DOHH2 (cell line): ENCODE data around the gene NCAN.

Source experiments
- H3F3A ChIP-seq: fragments of 200-600 bp; sonication (generic), shearing (Covaris generic); 2 replicates; pipeline ENCODE4 v1.6.0; 2016; ENCODE audit warnings: antibody characterized with exemption, mild to moderate bottlenecking; ENCODE audit not compliant: control insufficient read depth, insufficient read depth
- H3K27ac ChIP-seq: fragments of 200-600 bp; sonication (generic); 2 replicates; pipeline ENCODE4 v1.5.1; 2014; ENCODE audit warnings: low read depth, mild to moderate bottlenecking, low read length, moderate library complexity
- H3K27me3 ChIP-seq: fragments of 200-600 bp; sonication (generic); 2 replicates; pipeline ENCODE4 v1.6.1; 2014; ENCODE audit warnings: mild to moderate bottlenecking, low read length, mixed read lengths; ENCODE audit not compliant: control insufficient read depth
- H3K36me3 ChIP-seq: fragments of 200-600 bp; sonication (generic); 2 replicates; pipeline ENCODE4 v1.6.1; 2014; ENCODE audit warnings: mild to moderate bottlenecking, low read length, moderate library complexity, mixed read lengths; ENCODE audit not compliant: control insufficient read depth
- H3K4me1 ChIP-seq: fragments of 200-600 bp; sonication (generic); 2 replicates; pipeline ENCODE4 v1.6.1; 2014; ENCODE audit warnings: mild to moderate bottlenecking, low read length, mixed read lengths; ENCODE audit not compliant: control insufficient read depth
- H3K4me2 ChIP-seq: fragments of 200-600 bp; sonication (generic); 2 replicates; pipeline ENCODE4 v1.6.0; 2014; ENCODE audit warnings: mild to moderate bottlenecking, low read length, moderate library complexity
- H3K4me3 ChIP-seq: fragments of 200-600 bp; sonication (generic); 2 replicates; pipeline ENCODE4 v1.5.1; 2014; ENCODE audit warnings: mild to moderate bottlenecking, low read length, mixed read lengths
- H3K79me2 ChIP-seq: fragments of 200-600 bp; sonication (generic); 2 replicates; pipeline ENCODE4 v1.6.1; 2014; ENCODE audit warnings: mild to moderate bottlenecking, low read length, mixed read lengths; ENCODE audit not compliant: control insufficient read depth
- H3K9me2 ChIP-seq: fragments of 200-600 bp; sonication (generic); replicated peaks from 2 replicates; pipeline ENCODE4 v1.6.1; 2014; ENCODE audit warnings: mild to moderate bottlenecking, low read length, mixed read lengths; ENCODE audit not compliant: control insufficient read depth
- H3K9me3 ChIP-seq: fragments of 200-600 bp; sonication (generic); 2 replicates; pipeline ENCODE4 v1.6.1; 2014; ENCODE audit warnings: antibody characterized with exemption, low read length, mixed read lengths; ENCODE audit not compliant: control insufficient read depth, insufficient read depth
- H4K20me1 ChIP-seq: fragments of 200-600 bp; sonication (generic); 2 replicates; pipeline ENCODE4 v1.6.0; 2014; ENCODE audit warnings: low read depth, mild to moderate bottlenecking, antibody characterized with exemption, low read length, moderate library complexity; ENCODE audit not compliant: control insufficient read depth, insufficient read depth
- EZH2phosphoT487 ChIP-seq: fragments of 200-600 bp; sonication (generic); IDR thresholded peaks from 2 replicates; pipeline ENCODE4 v1.6.1; 2017; ENCODE audit warnings: borderline replicate concordance, mild to moderate bottlenecking, antibody characterized with exemption, low read length, moderate library complexity, mixed read lengths
- TF ChIP-seq, protein P1 (sequence below): fragments of 200-600 bp; sonication (generic); IDR thresholded peaks from one replicate; pipeline ENCODE4 v1.5.1; 2014; ENCODE audit warnings: antibody characterized with exemption, mild to moderate bottlenecking, low read depth, low read length; ENCODE audit not compliant: poor library complexity, severe bottlenecking

The NCAN gene

DNA sequence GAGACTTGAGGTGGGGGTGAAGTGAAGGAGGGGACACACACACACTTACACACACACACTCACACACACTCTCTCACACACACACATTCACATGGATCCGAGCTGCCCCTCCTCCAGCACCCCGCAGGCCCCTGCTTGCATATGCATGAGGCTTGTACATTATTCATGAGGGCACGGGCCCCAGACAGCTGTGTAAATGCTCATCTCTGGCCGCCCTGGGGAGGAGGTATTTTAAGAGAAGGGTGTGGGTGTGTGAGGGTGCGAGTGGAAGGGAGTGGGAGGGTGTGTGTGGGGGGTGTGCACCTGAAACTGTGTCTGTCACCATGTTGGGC lies 2.4 kb downstream of the NCAN start:
- H3K79me2 ChIP-seq: no peaks in the 10 kb centered on the region
- peaks cover 4% of the 10 kb centered on the region; the same call in 1 of the 2 replicates for H3K4me1 ChIP-seq
- H3K9me2 ChIP-seq: no peaks in the 10 kb centered on the region
- TF ChIP-seq, protein P1, sequence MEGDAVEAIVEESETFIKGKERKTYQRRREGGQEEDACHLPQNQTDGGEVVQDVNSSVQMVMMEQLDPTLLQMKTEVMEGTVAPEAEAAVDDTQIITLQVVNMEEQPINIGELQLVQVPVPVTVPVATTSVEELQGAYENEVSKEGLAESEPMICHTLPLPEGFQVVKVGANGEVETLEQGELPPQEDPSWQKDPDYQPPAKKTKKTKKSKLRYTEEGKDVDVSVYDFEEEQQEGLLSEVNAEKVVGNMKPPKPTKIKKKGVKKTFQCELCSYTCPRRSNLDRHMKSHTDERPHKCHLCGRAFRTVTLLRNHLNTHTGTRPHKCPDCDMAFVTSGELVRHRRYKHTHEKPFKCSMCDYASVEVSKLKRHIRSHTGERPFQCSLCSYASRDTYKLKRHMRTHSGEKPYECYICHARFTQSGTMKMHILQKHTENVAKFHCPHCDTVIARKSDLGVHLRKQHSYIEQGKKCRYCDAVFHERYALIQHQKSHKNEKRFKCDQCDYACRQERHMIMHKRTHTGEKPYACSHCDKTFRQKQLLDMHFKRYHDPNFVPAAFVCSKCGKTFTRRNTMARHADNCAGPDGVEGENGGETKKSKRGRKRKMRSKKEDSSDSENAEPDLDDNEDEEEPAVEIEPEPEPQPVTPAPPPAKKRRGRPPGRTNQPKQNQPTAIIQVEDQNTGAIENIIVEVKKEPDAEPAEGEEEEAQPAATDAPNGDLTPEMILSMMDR: no peak
- TF ChIP-seq EZH2phosphoT487: no peak
- no peaks in the 10 kb centered on the region for H4K20me1 ChIP-seq
- no peak overlapping the region for H3K4me2 ChIP-seq
- peaks cover 11% of the 10 kb centered on the region for H3K27me3 ChIP-seq
- no peak overlapping the region for H3K27ac ChIP-seq
- no peaks in the 10 kb centered on the region for H3K36me3 ChIP-seq
- H3K4me3 ChIP-seq: no peak overlapping the region
- no peaks in the 10 kb centered on the region for H3K9me3 ChIP-seq
- no peaks in the 10 kb centered on the region for H3F3A ChIP-seq

DNA sequence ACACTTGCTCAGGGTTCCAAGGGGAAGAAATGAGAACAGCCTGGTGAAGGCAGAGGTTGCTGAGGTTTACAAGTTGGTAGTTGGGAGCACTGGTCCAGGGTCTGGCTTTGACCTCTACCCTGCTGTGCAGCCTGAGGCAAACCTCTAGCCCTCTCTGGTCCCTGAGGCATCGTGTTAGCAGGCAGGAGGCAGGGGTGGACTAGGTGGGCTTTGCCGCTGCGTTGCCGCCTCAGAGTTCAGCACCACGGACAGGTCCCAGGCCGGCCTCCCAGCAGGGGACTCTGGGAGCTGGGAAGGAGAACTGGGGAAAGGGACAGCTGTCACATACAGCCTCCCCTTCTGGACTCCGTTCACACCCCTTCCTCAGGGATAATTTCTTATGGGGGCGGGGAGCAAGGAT lies 3.1 kb downstream of the NCAN start:
- no peaks in the 10 kb centered on the region for H3K9me3 ChIP-seq
- no peaks in the 10 kb centered on the region for H4K20me1 ChIP-seq
- no peaks in the 10 kb centered on the region for H3K79me2 ChIP-seq
- no peak overlapping the region for H3K4me3 ChIP-seq
- peaks cover 11% of the 10 kb centered on the region for H3K27me3 ChIP-seq
- H3K27ac ChIP-seq: no peak overlapping the region
- no peak overlapping the region for H3K4me2 ChIP-seq
- H3K36me3 ChIP-seq: no peaks in the 10 kb centered on the region
- no peaks in the 10 kb centered on the region for H3K9me2 ChIP-seq
- peaks cover 4% of the 10 kb centered on the region; the same call in 1 of the 2 replicates for H3K4me1 ChIP-seq
- TF ChIP-seq, protein P1: no peak
- no peak for TF ChIP-seq EZH2phosphoT487
- no peaks in the 10 kb centered on the region for H3F3A ChIP-seq

- H3K9me3 ChIP-seq: no peaks in the 10 kb centered on the region
- no peak overlapping the region for H3K4me3 ChIP-seq
- no peak for TF ChIP-seq EZH2phosphoT487
- TF ChIP-seq, protein P1: no peak
- H3K27me3 ChIP-seq: peaks cover 11% of the 10 kb centered on the region
- no peaks in the 10 kb centered on the region for H4K20me1 ChIP-seq
- H3K4me1 ChIP-seq: peaks cover 4% of the 10 kb centered on the region; the same call in 1 of the 2 replicates
- H3K36me3 ChIP-seq: no peaks in the 10 kb centered on the region
- no peaks in the 10 kb centered on the region for H3K9me2 ChIP-seq
- H3F3A ChIP-seq: no peaks in the 10 kb centered on the region
- H3K79me2 ChIP-seq: no peaks in the 10 kb centered on the region
- H3K27ac ChIP-seq: no peak overlapping the region
- H3K4me2 ChIP-seq: no peak overlapping the region
These were observed 4.0 kb downstream of the NCAN start for GRCh38 chr19:19215792-19216191.

GRCh38 chr19:19217099-19217498 lies 5.3 kb downstream of the NCAN start:
- Histone ChIP-seq H3K4me2 (no peak overlapping the region), H3K79me2 (no peaks in the 10 kb centered on the region), H3K9me2 (no peaks in the 10 kb centered on the region), H3F3A (no peaks in the 10 kb centered on the region), H3K27ac (no peak overlapping the region), H3K27me3 (peaks cover 11% of the 10 kb centered on the region), H3K9me3 (no peaks in the 10 kb centered on the region), H3K36me3 (no peaks in the 10 kb centered on the region), H4K20me1 (no peaks in the 10 kb centered on the region), H3K4me3 (no peak overlapping the region), H3K4me1 (peaks cover 4% of the 10 kb centered on the region; the same call in 1 of the 2 replicates)
- TF ChIP-seq, protein P1: peak; percentile 31
- TF ChIP-seq EZH2phosphoT487: no peak
